Adrenal gland (tissue), 12 donors: Measurements from ENCODE around the gene ZFP37. TPM values are rescaled to one million over a fixed set of nuclear protein-coding genes. Genes with fewer than 3 reads are reported as not detected.

Source experiments
- DNase-seq, 7 donors: peaks; one replicate each; pipeline ENCODE4 v3.0.0-alpha.2; 2019 to 2020
- H3K27ac ChIP-seq, 5 donors: fragments of 200-600 bp; sonication (generic) in 4 of 5; 1 replicate in 3 of 5; 2 replicates in 2 of 5; pipeline versions ENCODE4 v1.5.1 to v1.8.0; 2016 to 2020; ENCODE audit warnings: mild to moderate bottlenecking in 1 of 5
- H3K27me3 ChIP-seq: fragments of 200-600 bp; 2 replicates; pipeline ENCODE4 v1.8.0; 2021
- H3K36me3 ChIP-seq, 2 donors: fragments of 200-600 bp; replicated peaks in 1 of 2; 1 replicate in 1 of 2; 2 replicates in 1 of 2; pipeline versions ENCODE4 v1.5.1 to v1.8.0; 2018 to 2022
- H3K4me1 ChIP-seq, 2 donors: fragments of 200-600 bp; replicated peaks in 1 of 2; 1 replicate in 1 of 2; 2 replicates in 1 of 2; pipeline versions ENCODE4 v1.5.1 to v1.8.0; 2018 to 2021
- H3K4me3 ChIP-seq, 4 donors: fragments of 200-600 bp; sonication (generic) in 3 of 4; one replicate each; pipeline ENCODE4 v1.5.1; 2016 to 2018
- H3K9me3 ChIP-seq, 3 donors: fragments of 200-600 bp; sonication (generic) in 1 of 3; replicated peaks in 1 of 3; 1 replicate in 2 of 3; 2 replicates in 1 of 3; pipeline versions ENCODE4 v1.5.1 to v1.8.0; 2016 to 2021
- POLR2A ChIP-seq, 2 donors: fragments of 450-650 bp; IDR thresholded peaks; one replicate each; pipeline ENCODE4 v1.6.1; 2017; ENCODE audit warnings: antibody characterized with exemption in 2 of 2, mild to moderate bottlenecking in 2 of 2, moderate library complexity in 1 of 2
- WGBS, 4 donors: extraction: QIAGEN DNeasy Blood & Tissue Kit in 2 of 4; methylation state at CpG; one replicate each; pipeline versions ENCODE4 v1.1.5 to v1.1.7; 2013 to 2017; 5-methylcytosine and 5-hydroxymethylcytosine counted together
- intact Hi-C, 2 donors: fragments of 100-400 bp; cut with DNase I; formaldehyde crosslinking; loops; one replicate each; pipeline versions ENCODE4 v1.14.1 to v1.15.0; 2022 to 2023
- polyA plus RNA-seq, 3 donors: library from polyadenylated mRNA; stranded (reverse); fragments of 200-250 nt in 2 of 3; fragments of 350-450 nt in 1 of 3; fragmentation: Illumina TruSeq in 1 of 3; extraction: RNeasy Lipid Tissue Mini Kit (QIAGEN cat#74804) in 1 of 3; gene quantifications; one replicate each; pipeline ENCODE4 v1.2.3, GENCODE V29; 2013 to 2014
- total RNA-seq, 9 donors: library from RNA; depleted of rRNA in 4 of 9; stranded (reverse); fragments of >200 nt in 4 of 9; fragments of 120-200 nt in 1 of 9; fragmentation: NEBNext Ultra II Directional in 1 of 9; extraction: Animal tissue kit (Norgen Biotek cat#: 25700) in 1 of 9; gene quantifications; one replicate each; pipeline versions ENCODE4 v1.1.0 to v1.2.4, GENCODE V29; 2013 to 2023
- TF ChIP-seq, protein P1 (sequence below), 6 experiments: fragments of 450-650 bp in 4 of 6; fragments of 200-600 bp in 2 of 6; sonication (generic) in 1 of 6; IDR thresholded peaks; 1 replicate in 5 of 6; 2 replicates in 1 of 6; pipeline versions ENCODE4 v1.5.1 to v1.8.0; 2016 to 2021; ENCODE audit warnings: antibody characterized with exemption in 6 of 6, mild to moderate bottlenecking in 2 of 6, moderate library complexity in 1 of 6
- donor health status: healthy with polysubstance abuse.
- donor health status: Bipolar disorder and iron deficiency.
- donor health status: DM: yes; HTN: yes; CAD: no.
- donor health status: DM: no; HTN: no; CAD: no.
- donor health status: DM: no; HTN: no; CAD: no.
- donor health status: DM: yes; HTN: yes; CAD: no.

The ZFP37 gene
- total and polyA plus RNA-seq, 12 donors: 0.12 to 4.7 (median 1.8) TPM

DNA sequence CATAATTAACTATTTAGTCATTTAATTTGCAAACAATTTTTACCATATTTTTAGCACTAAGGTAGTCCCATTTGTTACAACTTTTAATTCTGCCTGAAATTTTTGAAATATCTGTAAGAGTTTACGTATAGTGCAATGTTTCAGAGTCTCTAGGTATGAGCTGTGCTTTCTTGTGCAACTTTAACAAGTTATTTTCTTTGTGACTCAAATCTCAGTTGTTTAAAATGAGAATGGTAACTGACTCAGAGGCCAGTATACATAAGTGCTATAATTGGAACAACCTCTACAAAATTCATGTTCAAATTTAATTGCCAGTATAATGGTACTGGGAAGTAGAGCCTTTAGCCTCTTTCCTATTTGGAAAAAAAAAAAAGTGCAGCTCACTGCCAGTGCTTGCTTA is 30.3 kb downstream of the ZFP37 start:
- TF ChIP-seq POLR2A (IDR thresholded peaks at IDR 0.05): no peak
- TF ChIP-seq, protein P1, sequence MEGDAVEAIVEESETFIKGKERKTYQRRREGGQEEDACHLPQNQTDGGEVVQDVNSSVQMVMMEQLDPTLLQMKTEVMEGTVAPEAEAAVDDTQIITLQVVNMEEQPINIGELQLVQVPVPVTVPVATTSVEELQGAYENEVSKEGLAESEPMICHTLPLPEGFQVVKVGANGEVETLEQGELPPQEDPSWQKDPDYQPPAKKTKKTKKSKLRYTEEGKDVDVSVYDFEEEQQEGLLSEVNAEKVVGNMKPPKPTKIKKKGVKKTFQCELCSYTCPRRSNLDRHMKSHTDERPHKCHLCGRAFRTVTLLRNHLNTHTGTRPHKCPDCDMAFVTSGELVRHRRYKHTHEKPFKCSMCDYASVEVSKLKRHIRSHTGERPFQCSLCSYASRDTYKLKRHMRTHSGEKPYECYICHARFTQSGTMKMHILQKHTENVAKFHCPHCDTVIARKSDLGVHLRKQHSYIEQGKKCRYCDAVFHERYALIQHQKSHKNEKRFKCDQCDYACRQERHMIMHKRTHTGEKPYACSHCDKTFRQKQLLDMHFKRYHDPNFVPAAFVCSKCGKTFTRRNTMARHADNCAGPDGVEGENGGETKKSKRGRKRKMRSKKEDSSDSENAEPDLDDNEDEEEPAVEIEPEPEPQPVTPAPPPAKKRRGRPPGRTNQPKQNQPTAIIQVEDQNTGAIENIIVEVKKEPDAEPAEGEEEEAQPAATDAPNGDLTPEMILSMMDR (IDR thresholded peaks at IDR 0.05): no peak
- Histone ChIP-seq H3K4me1 (no peaks in the 10 kb centered on the region), H3K27ac (no peak overlapping the region), H3K4me3 (no peak overlapping the region), H3K9me3 (peaks cover 0 to 12% (median 0%) of the 10 kb centered on the region in 3 donors), H3K27me3 (no peaks in the 10 kb centered on the region), H3K36me3 (no peaks in the 10 kb centered on the region)
- WGBS, 4 donors: 62 to 69% (median 66%) methylated on average over 1 of the region's 1 CpG
- intact Hi-C loops: no loop called here
- DNase-seq: no peak

DNA sequence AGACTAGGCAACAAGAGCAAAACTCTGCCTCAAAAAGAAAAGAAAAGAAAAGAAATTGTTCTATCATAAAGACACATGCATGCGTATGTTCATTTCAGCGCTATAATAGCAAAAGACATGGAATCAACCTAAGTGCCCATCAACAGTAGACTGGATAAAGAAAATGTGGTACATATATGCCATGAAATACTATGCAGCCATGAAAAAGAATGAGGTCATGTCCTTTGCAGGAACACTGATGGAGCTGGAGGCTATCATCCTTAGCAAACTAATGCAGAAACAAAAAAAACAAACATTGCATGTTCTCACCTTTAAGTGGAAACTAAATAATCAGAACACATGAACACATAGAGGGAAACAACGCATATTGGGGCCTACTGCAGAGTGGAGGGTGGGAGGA is 38.3 kb downstream of the ZFP37 start:
- H3K36me3 ChIP-seq: no peaks in the 10 kb centered on the region
- peaks cover 0 to 8% (median 0%) of the 10 kb centered on the region in 3 donors for H3K9me3 ChIP-seq
- H3K27me3 ChIP-seq: no peaks in the 10 kb centered on the region
- WGBS, 4 donors: 89 to 92% (median 90%) methylated on average over 3 of the region's 3 CpGs
- no peak overlapping the region for H3K4me3 ChIP-seq
- no peak overlapping the region for H3K27ac ChIP-seq
- TF ChIP-seq, protein P1 (IDR thresholded peaks at IDR 0.05): no peak
- TF ChIP-seq POLR2A (IDR thresholded peaks at IDR 0.05): no peak
- intact Hi-C loops: no loop called here
- no peak for DNase-seq
- no peaks in the 10 kb centered on the region for H3K4me1 ChIP-seq

DNA sequence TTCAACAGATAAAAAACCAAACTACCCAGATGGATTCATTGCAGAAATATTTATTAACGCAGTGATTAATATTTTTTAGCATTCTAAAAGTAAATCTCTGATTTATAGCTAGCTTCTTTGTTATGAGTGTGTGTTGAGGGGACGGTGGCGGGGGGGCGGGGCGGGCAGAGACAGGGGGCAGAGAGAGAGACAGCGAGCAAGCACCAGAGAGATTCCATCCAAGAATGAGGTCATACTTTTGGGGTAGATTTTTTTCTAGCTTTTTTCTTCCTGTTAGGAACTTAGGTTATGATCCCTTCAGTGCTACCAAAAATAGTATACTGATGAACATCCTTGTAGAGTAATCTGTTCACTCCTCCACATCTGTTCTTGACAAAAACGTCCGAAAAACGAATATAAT is 44.0 kb downstream of the ZFP37 start:
- no peak for DNase-seq
- Histone ChIP-seq H3K27ac (no peak overlapping the region), H3K4me1 (no peaks in the 10 kb centered on the region), H3K4me3 (peak overlapping the region in 1 of 4 donors; percentile 44), H3K9me3 (no peaks in the 10 kb centered on the region), H3K36me3 (no peaks in the 10 kb centered on the region), H3K27me3 (no peaks in the 10 kb centered on the region)
- intact Hi-C loops: no loop called here
- TF ChIP-seq, protein P1 (IDR thresholded peaks at IDR 0.05): no peak
- TF ChIP-seq POLR2A (IDR thresholded peaks at IDR 0.05): no peak
- 23 to 32% (median 25%) methylated on average over 9 of the region's 9 CpGs for whole genome bisulfite sequencing, 4 donors

DNA sequence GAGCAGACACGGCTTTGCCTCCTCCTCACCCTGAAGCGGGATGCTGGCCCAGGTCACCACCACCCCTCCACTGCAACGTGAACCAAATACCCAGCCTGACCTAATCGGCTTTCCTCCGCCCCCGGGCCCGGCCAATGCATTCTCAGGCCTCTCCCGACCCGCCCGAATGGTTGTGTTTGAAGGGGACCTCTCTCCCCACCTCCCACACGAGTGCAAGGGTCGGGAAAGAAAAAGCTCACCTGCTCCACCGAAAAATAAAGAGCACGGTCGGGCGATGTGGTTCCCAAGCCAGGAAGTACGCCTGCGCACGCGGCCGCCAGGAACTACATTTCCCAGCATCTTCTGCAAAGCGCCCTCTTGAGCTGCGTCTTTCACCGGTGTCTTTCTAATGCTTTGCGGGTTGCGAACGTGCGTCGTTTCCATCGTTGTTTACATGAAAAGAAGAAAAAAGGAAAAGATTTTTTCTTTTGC is 44.6 kb downstream of the ZFP37 start, which contains the start of gene ZNF883:
TSS of gene ZNF883 (minus strand) at position 282 of the 471 bp plus-strand sequence.
- TF ChIP-seq, protein P1 (IDR thresholded peaks at IDR 0.05): no peak
- no peak for TF ChIP-seq POLR2A (IDR thresholded peaks at IDR 0.05)
- peak; percentile 13 to 53 (median 23) for DNase-seq
- Histone ChIP-seq H3K4me1 (no peaks in the 10 kb centered on the region), H3K9me3 (no peaks in the 10 kb centered on the region), H3K4me3 (peak within 1 kb of the TSS in 1 of 4 donors; percentile 44), H3K27me3 (no peaks in the 10 kb centered on the region), H3K27ac (no peak within 1 kb of the TSS), H3K36me3 (no peaks in the 10 kb centered on the region)
- intact Hi-C loops: no loop called here
- 1 to 7% (median 3%) methylated on average over 25 to 30 of the region's 30 CpGs for WGBS, 4 donors
